Panc1 (cell line): ENCODE results near the gene FOXN4.

Source experiments
- CTCF ChIP-seq: fragments of 450-650 bp; IDR thresholded peaks from 2 replicates; pipeline ENCODE4 v1.5.1; 2017; ENCODE audit warnings: mild to moderate bottlenecking
- POLR2AphosphoS5 ChIP-seq: IDR thresholded peaks from 2 replicates; pipeline ENCODE4 v1.6.1; 2012; ENCODE audit warnings: mild to moderate bottlenecking, low read depth, low read length, moderate library complexity
- SIN3A ChIP-seq: IDR thresholded peaks from 2 replicates; pipeline ENCODE4 v1.6.1; 2012; ENCODE audit warnings: low read depth, mild to moderate bottlenecking, low read length, moderate library complexity, borderline replicate concordance; ENCODE audit not compliant: insufficient read depth
- TCF7L2 ChIP-seq: IDR thresholded peaks from 2 replicates; pipeline ENCODE4 v1.6.1; 2011; ENCODE audit warnings: mild to moderate bottlenecking, low read depth, low read length, inconsistent platforms

DNA sequence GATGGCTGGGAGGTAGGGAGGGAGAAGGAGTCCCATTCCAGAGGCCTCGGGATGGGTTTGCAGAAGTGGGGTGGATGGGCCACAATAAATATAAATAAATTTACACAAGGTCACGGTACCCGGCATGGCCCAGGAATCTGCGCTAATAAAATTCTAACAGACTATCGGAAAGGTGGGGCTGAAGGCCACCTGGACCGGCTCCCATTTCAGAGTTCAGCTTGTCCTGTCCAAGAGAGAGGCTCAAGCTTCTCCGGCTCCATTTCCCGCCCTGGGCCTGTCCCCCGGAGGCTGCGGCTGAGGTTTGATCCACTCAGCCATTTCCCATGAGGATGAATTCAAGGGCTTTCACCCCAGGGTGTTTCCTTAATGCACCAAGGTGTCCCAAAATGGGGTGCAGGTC is 30.2 kb downstream of the FOXN4 start:
- no peak for TF ChIP-seq CTCF
- TF ChIP-seq TCF7L2, result no peak
- TF ChIP-seq POLR2AphosphoS5, result no peak
- TF ChIP-seq SIN3A, result no peak
